A549 (cell line): ENCODE measurements around the gene FUT7.

Source experiments
- MAZ ChIP-seq: fragments of 150-350 bp; IDR thresholded peaks from 2 replicates; pipeline ENCODE4 v1.6.1; 2014; ENCODE audit warnings: antibody characterized with exemption, low read depth, low read length, borderline replicate concordance
- TF ChIP-seq, protein P1 (sequence below): fragments of 200-600 bp; sonication (generic); IDR thresholded peaks from 2 replicates; pipeline ENCODE4 v1.6.1; 2016; ENCODE audit warnings: antibody characterized with exemption, mild to moderate bottlenecking, moderate library complexity
- TF ChIP-seq, protein P2 (sequence below): IDR thresholded peaks from 2 replicates; pipeline ENCODE4 v1.6.1; 2012

DNA sequence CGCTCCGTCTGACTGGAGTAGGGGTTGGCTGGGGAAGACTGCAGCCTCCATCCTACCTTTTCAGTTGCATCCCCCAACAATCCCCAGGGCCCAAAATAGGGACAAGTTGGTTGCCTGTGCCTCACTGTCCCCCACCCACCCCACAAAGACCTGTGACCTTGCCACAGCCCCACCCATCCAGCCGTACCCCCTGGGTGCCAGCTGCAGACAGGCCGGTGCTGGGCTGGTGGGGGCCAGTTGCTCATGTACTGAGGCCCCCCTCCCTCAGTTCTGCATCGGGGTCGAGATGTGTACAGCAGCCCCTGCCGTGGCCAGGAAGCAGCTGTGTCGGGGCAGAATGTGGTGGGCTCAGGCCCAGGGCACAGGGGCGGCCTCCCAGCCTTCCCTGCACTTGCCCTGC lies 48.7 kb downstream of the FUT7 start:
- TF ChIP-seq, protein P1, sequence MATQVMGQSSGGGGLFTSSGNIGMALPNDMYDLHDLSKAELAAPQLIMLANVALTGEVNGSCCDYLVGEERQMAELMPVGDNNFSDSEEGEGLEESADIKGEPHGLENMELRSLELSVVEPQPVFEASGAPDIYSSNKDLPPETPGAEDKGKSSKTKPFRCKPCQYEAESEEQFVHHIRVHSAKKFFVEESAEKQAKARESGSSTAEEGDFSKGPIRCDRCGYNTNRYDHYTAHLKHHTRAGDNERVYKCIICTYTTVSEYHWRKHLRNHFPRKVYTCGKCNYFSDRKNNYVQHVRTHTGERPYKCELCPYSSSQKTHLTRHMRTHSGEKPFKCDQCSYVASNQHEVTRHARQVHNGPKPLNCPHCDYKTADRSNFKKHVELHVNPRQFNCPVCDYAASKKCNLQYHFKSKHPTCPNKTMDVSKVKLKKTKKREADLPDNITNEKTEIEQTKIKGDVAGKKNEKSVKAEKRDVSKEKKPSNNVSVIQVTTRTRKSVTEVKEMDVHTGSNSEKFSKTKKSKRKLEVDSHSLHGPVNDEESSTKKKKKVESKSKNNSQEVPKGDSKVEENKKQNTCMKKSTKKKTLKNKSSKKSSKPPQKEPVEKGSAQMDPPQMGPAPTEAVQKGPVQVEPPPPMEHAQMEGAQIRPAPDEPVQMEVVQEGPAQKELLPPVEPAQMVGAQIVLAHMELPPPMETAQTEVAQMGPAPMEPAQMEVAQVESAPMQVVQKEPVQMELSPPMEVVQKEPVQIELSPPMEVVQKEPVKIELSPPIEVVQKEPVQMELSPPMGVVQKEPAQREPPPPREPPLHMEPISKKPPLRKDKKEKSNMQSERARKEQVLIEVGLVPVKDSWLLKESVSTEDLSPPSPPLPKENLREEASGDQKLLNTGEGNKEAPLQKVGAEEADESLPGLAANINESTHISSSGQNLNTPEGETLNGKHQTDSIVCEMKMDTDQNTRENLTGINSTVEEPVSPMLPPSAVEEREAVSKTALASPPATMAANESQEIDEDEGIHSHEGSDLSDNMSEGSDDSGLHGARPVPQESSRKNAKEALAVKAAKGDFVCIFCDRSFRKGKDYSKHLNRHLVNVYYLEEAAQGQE = no peak
- no peak for TF ChIP-seq MAZ
- TF ChIP-seq, protein P2, sequence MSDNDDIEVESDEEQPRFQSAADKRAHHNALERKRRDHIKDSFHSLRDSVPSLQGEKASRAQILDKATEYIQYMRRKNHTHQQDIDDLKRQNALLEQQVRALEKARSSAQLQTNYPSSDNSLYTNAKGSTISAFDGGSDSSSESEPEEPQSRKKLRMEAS = no peak
